GM12892 (cell line): ENCODE measurements around the gene ZNF280C.

Experiments
- DNase-seq: peaks from one replicate; pipeline ENCODE4 v3.0.0; 2011; ENCODE audit not compliant: insufficient read length
- FAIRE-seq: peaks from 2 replicates; lab custom pipeline; 2011; peaks lifted over from hg19 to GRCh38; lab: Jason Lieb, UNC
- POLR2A ChIP-seq: IDR thresholded peaks from 2 replicates; pipeline ENCODE4 v1.6.1; 2011; ENCODE audit warnings: low read depth, low read length, control low read depth
- POLR2AphosphoS5 ChIP-seq: IDR thresholded peaks from 2 replicates; pipeline ENCODE4 v1.6.1; 2011; ENCODE audit warnings: low read depth, low read length, control low read depth
- TAF1 ChIP-seq: IDR thresholded peaks from 2 replicates; pipeline ENCODE4 v1.6.1; 2011; ENCODE audit warnings: low read depth, mild to moderate bottlenecking, control low read depth, low read length, borderline replicate concordance

ZNF280C gene

DNA sequence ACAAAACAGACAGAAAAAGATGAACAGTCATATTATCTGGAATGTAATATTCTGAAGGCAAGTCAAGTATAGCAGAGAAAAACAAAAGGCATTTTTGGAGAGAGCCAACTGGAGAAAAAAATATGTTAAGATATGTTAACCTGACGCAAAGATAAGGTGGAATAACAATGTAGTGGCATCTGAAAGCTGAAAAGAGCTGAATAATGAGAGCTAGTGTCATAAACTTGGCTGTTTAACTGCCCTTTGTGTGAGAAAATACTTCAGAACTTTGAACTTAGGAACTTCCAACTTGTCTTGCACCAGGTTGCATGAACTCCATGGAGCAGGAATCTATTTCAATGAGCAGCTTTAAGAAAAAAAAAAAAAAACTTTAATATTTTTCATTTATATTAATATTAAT, 64.1 kb downstream of the ZNF280C start:
- TF ChIP-seq POLR2AphosphoS5 (no peak), POLR2A (no peak), TAF1 (no peak)
- DNase-seq (no peak), FAIRE-seq (no peak)

DNA sequence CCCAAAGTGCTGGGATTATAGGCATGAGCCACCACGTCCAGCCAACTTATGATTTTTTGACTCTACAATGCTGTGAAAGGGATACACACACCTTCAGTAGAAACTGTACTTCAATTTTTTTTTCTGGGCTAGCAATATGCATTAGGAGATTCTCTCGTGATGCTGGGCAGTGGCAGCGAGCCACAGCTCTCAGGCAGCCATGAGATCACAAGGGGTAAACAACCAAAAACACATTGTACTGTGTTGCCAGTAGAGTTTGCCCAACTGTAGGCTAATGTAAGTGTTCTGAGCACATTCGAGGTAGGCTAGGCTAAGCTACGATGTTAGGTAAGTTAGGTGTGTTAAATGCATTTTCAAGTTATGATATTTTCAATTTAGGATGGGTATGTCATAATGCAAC, 71.2 kb downstream of the ZNF280C start:
- no peak for FAIRE-seq
- TF ChIP-seq POLR2AphosphoS5 (no peak), TAF1 (no peak), POLR2A (no peak)
- no peak for DNase-seq

- no peak for FAIRE-seq
- DNase-seq = no peak
- TF ChIP-seq POLR2A = no peak
- no peak for TF ChIP-seq TAF1
Observed at GRCh38 chrX:130196466-130196865, 72.2 kb downstream of the ZNF280C start.

GRCh38 chrX:130190801-130191200, 77.9 kb downstream of the ZNF280C start:
- no peak for TF ChIP-seq TAF1
- no peak for TF ChIP-seq POLR2A
- TF ChIP-seq POLR2AphosphoS5 = no peak
- FAIRE-seq (no peak), DNase-seq (no peak)

DNA sequence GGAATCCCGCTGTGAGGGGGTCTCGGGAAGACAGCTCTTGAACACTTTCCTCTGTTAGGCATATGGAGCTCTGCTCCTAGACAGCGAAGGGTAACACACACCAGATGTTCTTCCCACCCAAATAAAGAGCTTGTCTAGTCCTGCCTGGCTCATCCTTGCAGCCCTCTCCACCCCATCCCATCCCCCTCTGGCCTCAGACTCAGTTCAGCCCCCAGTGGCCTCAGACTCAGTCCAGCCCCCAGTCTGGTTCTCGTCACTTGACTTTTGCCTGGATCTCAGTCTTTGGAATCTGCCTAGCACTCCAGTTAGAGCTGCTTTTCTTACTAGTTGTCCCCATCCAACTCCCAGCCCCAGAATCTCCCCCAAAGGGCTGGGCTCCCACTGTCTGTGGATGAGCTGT, 82.0 kb downstream of the ZNF280C start:
- DNase-seq (no peak), FAIRE-seq (no peak)
- TF ChIP-seq POLR2A (no peak), POLR2AphosphoS5 (no peak), TAF1 (no peak)

- DNase-seq = no peak
- no peak for TF ChIP-seq TAF1
- TF ChIP-seq POLR2AphosphoS5 = no peak
- TF ChIP-seq POLR2A = no peak
- no peak for FAIRE-seq
Observed at GRCh38 chrX:130184857-130185256, 83.8 kb downstream of the ZNF280C start.

DNA sequence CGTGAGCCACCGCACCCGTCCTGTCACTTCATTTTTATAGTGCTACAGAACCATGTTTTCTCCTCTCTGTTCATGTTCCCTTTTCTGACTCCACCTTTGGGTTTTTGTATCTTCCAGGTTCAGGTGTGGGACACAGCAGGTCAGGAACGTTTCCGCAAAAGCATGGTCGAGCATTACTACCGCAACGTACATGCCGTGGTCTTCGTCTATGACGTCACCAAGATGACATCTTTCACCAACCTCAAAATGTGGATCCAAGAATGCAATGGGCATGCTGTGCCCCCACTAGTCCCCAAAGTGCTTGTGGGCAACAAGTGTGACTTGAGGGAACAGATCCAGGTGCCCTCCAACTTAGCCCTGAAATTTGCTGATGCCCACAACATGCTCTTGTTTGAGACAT, 84.5 kb downstream of the ZNF280C start:
- TF ChIP-seq POLR2A (no peak), TAF1 (no peak), POLR2AphosphoS5 (no peak)
- FAIRE-seq (no peak), DNase-seq (no peak)

DNA sequence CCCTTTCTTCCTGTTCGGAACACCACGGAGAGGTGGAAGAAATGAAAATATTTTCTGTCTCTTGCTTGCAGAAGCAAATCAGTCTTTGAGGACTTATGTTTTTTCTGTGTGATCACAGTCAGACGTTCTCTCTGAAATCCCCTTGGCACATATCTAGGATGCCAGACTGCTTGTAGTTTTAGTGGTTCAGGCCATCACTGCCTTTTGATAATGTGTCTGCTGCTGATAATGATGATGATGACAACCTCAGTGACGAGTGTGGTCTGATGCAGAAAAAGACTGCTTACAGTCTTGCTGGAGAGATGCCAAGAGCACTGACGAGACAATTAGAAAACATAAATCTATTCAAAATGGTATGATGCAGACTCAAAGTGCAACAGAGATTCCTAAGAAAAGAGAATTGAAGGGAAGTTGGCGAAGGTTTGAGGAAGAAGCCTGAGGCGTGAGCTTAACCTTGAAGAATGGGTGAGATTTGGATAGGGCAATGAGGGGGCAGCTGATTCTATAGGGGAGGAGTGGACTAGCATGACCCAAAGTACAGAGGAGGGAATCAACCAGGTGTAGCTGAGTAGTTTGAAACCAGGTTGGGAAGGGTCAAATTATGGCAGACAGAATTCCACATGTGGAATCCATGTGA, 89.0 kb downstream of the ZNF280C start:
- TF ChIP-seq POLR2A (no peak), POLR2AphosphoS5 (no peak), TAF1 (no peak)
- DNase-seq (no peak), FAIRE-seq (no peak)

DNA sequence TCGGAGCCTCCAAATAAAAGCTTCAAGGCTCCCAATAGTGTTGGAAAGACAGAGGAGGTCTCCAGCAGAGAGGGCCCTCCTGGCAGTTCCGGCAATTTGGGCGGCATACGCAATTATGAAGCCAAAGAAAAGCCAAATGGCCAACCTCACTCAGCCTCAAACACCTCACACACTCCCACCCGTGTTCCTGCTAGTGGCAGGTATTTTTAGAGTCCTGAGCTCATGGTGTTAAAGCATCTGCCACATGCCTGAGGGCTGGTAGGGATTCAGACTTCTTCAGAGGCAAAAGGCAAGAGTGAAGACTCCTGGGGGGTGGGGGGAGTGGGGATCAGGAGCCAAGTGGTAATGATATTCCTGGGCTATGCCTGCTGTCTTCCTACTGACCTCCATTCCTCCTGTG, 89.5 kb downstream of the ZNF280C start:
- TF ChIP-seq POLR2AphosphoS5 (no peak), POLR2A (no peak)
- FAIRE-seq (no peak), DNase-seq (no peak)

- no peak for TF ChIP-seq POLR2A
- no peak for TF ChIP-seq POLR2AphosphoS5
- no peak for TF ChIP-seq TAF1
- FAIRE-seq (no peak), DNase-seq (no peak)
Observed at GRCh38 chrX:130176942-130177341, 91.8 kb downstream of the ZNF280C start.

GRCh38 chrX:130176354-130176776, 92.3 kb downstream of the ZNF280C start:
- no peak for TF ChIP-seq TAF1
- TF ChIP-seq POLR2AphosphoS5 = no peak
- TF ChIP-seq POLR2A = no peak
- DNase-seq = peak; percentile 31
- FAIRE-seq = peak; percentile 88

DNA sequence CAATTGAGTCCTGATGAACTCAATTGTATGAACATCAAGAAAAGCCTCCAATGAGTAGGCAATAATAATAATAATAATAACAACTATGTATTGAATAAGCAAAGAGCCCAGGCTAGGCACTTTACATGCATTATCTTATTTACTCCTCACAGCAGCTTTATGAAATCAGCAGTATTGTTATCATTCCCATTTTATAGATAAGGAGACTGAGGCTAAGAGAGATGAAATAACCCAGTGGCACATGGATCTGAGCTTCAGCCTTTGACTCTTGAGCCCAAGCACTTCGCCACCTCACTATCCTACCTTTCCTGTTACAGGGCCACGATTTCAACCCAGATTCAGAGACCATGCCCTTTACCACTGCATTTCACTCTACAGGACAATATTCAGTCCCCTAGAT, 93.8 kb downstream of the ZNF280C start:
- FAIRE-seq (no peak), DNase-seq (no peak)
- no peak for TF ChIP-seq POLR2A
